Astrocyte (in vitro differentiated cells and primary cell): ENCODE data around the gene CAPN3. TPM values are rescaled to one million over a fixed set of nuclear protein-coding genes. Genes with fewer than 3 reads are reported as not detected.

ENCODE experiments used
- DNase-seq: peaks from one replicate; pipeline ENCODE4 v3.0.0-alpha.2; 2010; ENCODE audit warnings: low read depth
- FAIRE-seq: peaks from 2 replicates; lab custom pipeline; 2011; peaks lifted over from hg19 to GRCh38; lab: Jason Lieb, UNC
- H2AFZ ChIP-seq: 2 replicates; pipeline ENCODE4 v1.6.0; 2012; ENCODE audit warnings: low read depth, low read length, inconsistent platforms
- H3K27ac ChIP-seq: 2 replicates; pipeline ENCODE4 v1.5.1; 2011; ENCODE audit warnings: low read depth, low read length, inconsistent platforms
- H3K27me3 ChIP-seq: 2 replicates; pipeline ENCODE4 v1.6.0; 2011; ENCODE audit warnings: low read length, inconsistent platforms; ENCODE audit not compliant: insufficient read depth
- H3K36me3 ChIP-seq: 2 replicates; pipeline ENCODE4 v1.5.1; 2011; ENCODE audit warnings: low read length, inconsistent platforms; ENCODE audit not compliant: insufficient read depth
- H3K4me1 ChIP-seq: 2 replicates; pipeline ENCODE4 v1.5.1; 2011; ENCODE audit warnings: low read length, inconsistent platforms; ENCODE audit not compliant: insufficient read depth
- H3K4me2 ChIP-seq: 2 replicates; pipeline ENCODE4 v1.6.0; 2012; ENCODE audit warnings: low read length, inconsistent platforms
- H3K4me3 ChIP-seq: 2 replicates; pipeline ENCODE4 v1.5.1; 2011; ENCODE audit warnings: low read depth, mild to moderate bottlenecking, low read length, inconsistent platforms; ENCODE audit not compliant: insufficient read depth
- H3K79me2 ChIP-seq: 2 replicates; pipeline ENCODE4 v1.6.0; 2012; ENCODE audit warnings: mild to moderate bottlenecking, low read length, inconsistent platforms; ENCODE audit not compliant: insufficient read depth
- H3K9ac ChIP-seq: 2 replicates; pipeline ENCODE4 v1.6.0; 2012; ENCODE audit warnings: mild to moderate bottlenecking, low read length, inconsistent platforms
- H3K9me3 ChIP-seq: 2 replicates; pipeline ENCODE4 v1.5.1; 2012; ENCODE audit warnings: low read depth, mild to moderate bottlenecking, low read length, inconsistent platforms; ENCODE audit not compliant: insufficient read depth
- H4K20me1 ChIP-seq: 2 replicates; pipeline ENCODE4 v1.6.0; 2012; ENCODE audit warnings: low read length, inconsistent platforms; ENCODE audit not compliant: insufficient read depth
- H3K27ac Mint-ChIP-seq: one replicate; pipeline ENCODE4 v1.8.0; 2021; ENCODE audit warnings: mild to moderate bottlenecking, mixed read lengths; ENCODE audit not compliant: unreplicated experiment
- H3K27me3 Mint-ChIP-seq: one replicate; pipeline ENCODE4 v1.8.0; 2021; ENCODE audit warnings: low read depth, mixed read lengths; ENCODE audit not compliant: unreplicated experiment
- H3K36me3 Mint-ChIP-seq: one replicate; pipeline ENCODE4 v1.8.0; 2021; ENCODE audit warnings: low read depth, mixed read lengths; ENCODE audit not compliant: unreplicated experiment
- H3K4me1 Mint-ChIP-seq: one replicate; pipeline ENCODE4 v1.8.0; 2021; ENCODE audit warnings: low read depth, mixed read lengths; ENCODE audit not compliant: unreplicated experiment
- H3K4me3 Mint-ChIP-seq: one replicate; pipeline ENCODE4 v1.8.0; 2021; ENCODE audit warnings: mild to moderate bottlenecking, moderate library complexity, mixed read lengths; ENCODE audit not compliant: unreplicated experiment
- H3K9me3 Mint-ChIP-seq: one replicate; pipeline ENCODE4 v1.8.0; 2021; ENCODE audit warnings: mild to moderate bottlenecking, mixed read lengths; ENCODE audit not compliant: unreplicated experiment
- EZH2 ChIP-seq: IDR thresholded peaks from 2 replicates; pipeline ENCODE4 v1.6.1; 2012; ENCODE audit warnings: mild to moderate bottlenecking, low read length, inconsistent platforms; ENCODE audit not compliant: insufficient read depth
- total RNA-seq: library from RNA; stranded (reverse); gene quantifications from 2 replicates; pipeline ENCODE4 v1.2.1, GENCODE V29; 2021
- TF ChIP-seq, protein P1 (sequence below): IDR thresholded peaks from 2 replicates; pipeline ENCODE4 v1.5.1; 2011; ENCODE audit warnings: low read depth, mild to moderate bottlenecking, inconsistent platforms, low read length, moderate library complexity; ENCODE audit not compliant: insufficient read depth

The CAPN3 gene
- total RNA-seq, 1 donor from 2014 or later, result 0.57 TPM

- H3K27me3 Mint-ChIP-seq, result no peaks in the 10 kb centered on the region
- Histone ChIP-seq H4K20me1 (no peaks in the 10 kb centered on the region), H3K27me3 (no peaks in the 10 kb centered on the region), H3K4me3 (no peak overlapping the region), H2AFZ (no peak overlapping the region), H3K4me2 (peak overlapping the region; percentile 24), H3K9ac (peak overlapping the region; percentile 64), H3K9me3 (no peaks in the 10 kb centered on the region), H3K27ac (peak overlapping the region; percentile 85), H3K79me2 (no peaks in the 10 kb centered on the region), H3K4me1 (peaks cover 12% of the 10 kb centered on the region), H3K36me3 (peaks cover 43% of the 10 kb centered on the region)
- H3K36me3 Mint-ChIP-seq, result peaks cover 25% of the 10 kb centered on the region
- H3K4me3 Mint-ChIP-seq, result no peak overlapping the region
- no peaks in the 10 kb centered on the region for H3K4me1 Mint-ChIP-seq
- no peak for TF ChIP-seq EZH2
- TF ChIP-seq, protein P1, sequence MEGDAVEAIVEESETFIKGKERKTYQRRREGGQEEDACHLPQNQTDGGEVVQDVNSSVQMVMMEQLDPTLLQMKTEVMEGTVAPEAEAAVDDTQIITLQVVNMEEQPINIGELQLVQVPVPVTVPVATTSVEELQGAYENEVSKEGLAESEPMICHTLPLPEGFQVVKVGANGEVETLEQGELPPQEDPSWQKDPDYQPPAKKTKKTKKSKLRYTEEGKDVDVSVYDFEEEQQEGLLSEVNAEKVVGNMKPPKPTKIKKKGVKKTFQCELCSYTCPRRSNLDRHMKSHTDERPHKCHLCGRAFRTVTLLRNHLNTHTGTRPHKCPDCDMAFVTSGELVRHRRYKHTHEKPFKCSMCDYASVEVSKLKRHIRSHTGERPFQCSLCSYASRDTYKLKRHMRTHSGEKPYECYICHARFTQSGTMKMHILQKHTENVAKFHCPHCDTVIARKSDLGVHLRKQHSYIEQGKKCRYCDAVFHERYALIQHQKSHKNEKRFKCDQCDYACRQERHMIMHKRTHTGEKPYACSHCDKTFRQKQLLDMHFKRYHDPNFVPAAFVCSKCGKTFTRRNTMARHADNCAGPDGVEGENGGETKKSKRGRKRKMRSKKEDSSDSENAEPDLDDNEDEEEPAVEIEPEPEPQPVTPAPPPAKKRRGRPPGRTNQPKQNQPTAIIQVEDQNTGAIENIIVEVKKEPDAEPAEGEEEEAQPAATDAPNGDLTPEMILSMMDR, result no peak
- FAIRE-seq (peak; percentile 43), DNase-seq (peak; percentile 98)
- no peak overlapping the region for H3K27ac Mint-ChIP-seq
- no peaks in the 10 kb centered on the region for H3K9me3 Mint-ChIP-seq
Measured at GRCh38 chr15:42427429-42428223, 68.3 kb downstream of the CAPN3 start.

GRCh38 chr15:42444415-42445063 is 85.2 kb downstream of the CAPN3 start:
- DNase-seq (peak; percentile 6), FAIRE-seq (no peak)
- H2AFZ ChIP-seq, result no peak overlapping the region
- no peak overlapping the region for H3K27ac Mint-ChIP-seq
- peaks cover 23% of the 10 kb centered on the region for H3K36me3 ChIP-seq
- H3K4me1 ChIP-seq, result no peaks in the 10 kb centered on the region
- peaks cover 8% of the 10 kb centered on the region for H3K79me2 ChIP-seq
- no peak overlapping the region for H3K4me3 ChIP-seq
- no peaks in the 10 kb centered on the region for H3K27me3 ChIP-seq
- no peak overlapping the region for H3K27ac ChIP-seq
- no peak overlapping the region for H3K9ac ChIP-seq
- H3K4me3 Mint-ChIP-seq, result no peak overlapping the region
- no peaks in the 10 kb centered on the region for H3K27me3 Mint-ChIP-seq
- H3K4me1 Mint-ChIP-seq, result no peaks in the 10 kb centered on the region
- H4K20me1 ChIP-seq, result peaks cover 8% of the 10 kb centered on the region
- no peak overlapping the region for H3K4me2 ChIP-seq
- H3K36me3 Mint-ChIP-seq, result peaks cover 16% of the 10 kb centered on the region
- no peaks in the 10 kb centered on the region for H3K9me3 ChIP-seq
- no peaks in the 10 kb centered on the region for H3K9me3 Mint-ChIP-seq
- TF ChIP-seq, protein P1, result no peak
- no peak for TF ChIP-seq EZH2

GRCh38 chr15:42445551-42445950 is 86.2 kb downstream of the CAPN3 start:
- no peaks in the 10 kb centered on the region for H3K4me1 Mint-ChIP-seq
- peaks cover 32% of the 10 kb centered on the region for H3K36me3 ChIP-seq
- FAIRE-seq, result no peak
- DNase-seq, result no peak
- no peak overlapping the region for H3K4me3 ChIP-seq
- H3K4me2 ChIP-seq, result no peak overlapping the region
- H3K9me3 Mint-ChIP-seq, result no peaks in the 10 kb centered on the region
- peaks cover 18% of the 10 kb centered on the region for H3K36me3 Mint-ChIP-seq
- peaks cover 15% of the 10 kb centered on the region for H4K20me1 ChIP-seq
- H2AFZ ChIP-seq, result no peak overlapping the region
- peaks cover 10% of the 10 kb centered on the region for H3K79me2 ChIP-seq
- H3K9ac ChIP-seq, result no peak overlapping the region
- no peaks in the 10 kb centered on the region for H3K27me3 ChIP-seq
- H3K9me3 ChIP-seq, result no peaks in the 10 kb centered on the region
- no peak overlapping the region for H3K27ac ChIP-seq
- H3K4me1 ChIP-seq, result no peaks in the 10 kb centered on the region
- H3K27ac Mint-ChIP-seq, result no peak overlapping the region
- no peak overlapping the region for H3K4me3 Mint-ChIP-seq
- H3K27me3 Mint-ChIP-seq, result no peaks in the 10 kb centered on the region
- TF ChIP-seq EZH2, result no peak
- TF ChIP-seq, protein P1, result no peak
